MM.1S (cell line): ENCODE results near the gene NSUN4.
"Not testable (repeated sequence)": the region's sequence is repeated elsewhere in the genome, so short reads cannot be mapped to it uniquely, and the experiment has no call there.

Experiments
- CTCF ChIP-seq: fragments of 300-600 bp; sonication (generic); IDR thresholded peaks from 2 replicates; pipeline ENCODE4 v1.5.1; 2016; ENCODE audit warnings: antibody characterized with exemption, low read length, mixed read lengths
- EZH2 ChIP-seq: fragments of 300-600 bp; sonication (generic); optimal IDR thresholded peaks from 2 replicates; pipeline ENCODE3; 2017; ENCODE audit warnings: low read depth, mild to moderate bottlenecking, antibody characterized with exemption, low read length, mixed read lengths

- not testable (repeated sequence) for TF ChIP-seq EZH2, CTCF
These were observed 15.1 kb upstream of the NSUN4 start for GRCh38 chr1:46325285-46326076.
